SK-N-SH (cell line): ENCODE data around the gene ZMYND19. TPM values are rescaled to one million over a fixed set of nuclear protein-coding genes. Genes with fewer than 3 reads are reported as not detected.
"Not testable (repeated sequence)": the region's sequence is repeated elsewhere in the genome, so short reads cannot be mapped to it uniquely, and the experiment has no call there.

Source experiments
- CTCF ChIA-PET: fragments of 300-600, 350-600 bp; formaldehyde crosslinking; extraction: SDS; loops from one replicate; lab custom pipeline; 2021; lab: Yijun Ruan, JAX
- POLR2A ChIA-PET: fragments of 350-600 bp; sonication (Branson Sonifier 250); formaldehyde crosslinking; extraction: SDS; loops from one replicate; lab custom pipeline; 2020; ENCODE audit warnings: antibody characterized with exemption, inconsistent platforms; lab: Yijun Ruan, JAX
- DNase-seq: peaks from one replicate; pipeline ENCODE4 v3.0.0; 2012
- H2AFZ ChIP-seq: fragments of 200-600 bp; sonication (generic); 2 replicates; pipeline ENCODE4 v1.8.1; 2016; ENCODE audit warnings: antibody characterized with exemption, mild to moderate bottlenecking, low read depth
- H3F3A ChIP-seq: fragments of 200-600 bp; sonication (generic); replicated peaks from 2 replicates; pipeline ENCODE3; 2016; ENCODE audit warnings: antibody characterized with exemption, mild to moderate bottlenecking; ENCODE audit not compliant: insufficient read depth
- H3K27ac ChIP-seq, 2 experiments: fragments of 200-500 bp in 1 of 2; fragments of 200-600 bp in 1 of 2; sonication (Bioruptor generic) in 1 of 2; sonication (generic), shearing (Covaris generic) in 1 of 2; 2 replicates each; pipeline versions ENCODE4 v1.5.1 to v1.6.1; 2014 to 2016; ENCODE audit warnings: low read depth in 2 of 2, inconsistent platforms in 1 of 2, low read length in 1 of 2, mild to moderate bottlenecking in 1 of 2, mixed read lengths in 1 of 2
- H3K27me3 ChIP-seq: fragments of 200-600 bp; sonication (generic), shearing (Covaris generic); 2 replicates; pipeline ENCODE4 v1.6.1; 2016; ENCODE audit warnings: mixed run types; ENCODE audit not compliant: insufficient read depth
- H3K36me3 ChIP-seq, 2 experiments: fragments of 200-500 bp in 1 of 2; fragments of 200-600 bp in 1 of 2; sonication (Bioruptor generic) in 1 of 2; sonication (generic) in 1 of 2; replicated peaks in 1 of 2; 2 replicates each; pipeline versions ENCODE3 to v1.5.1; 2014 to 2016; ENCODE audit warnings: low read length in 1 of 2, mild to moderate bottlenecking in 1 of 2; ENCODE audit not compliant: insufficient read depth in 2 of 2, control insufficient read depth in 1 of 2
- H3K4me1 ChIP-seq, 2 experiments: fragments of 200-500 bp in 1 of 2; fragments of 200-600 bp in 1 of 2; sonication (Bioruptor generic) in 1 of 2; sonication (generic), shearing (Covaris generic) in 1 of 2; 2 replicates each; pipeline versions ENCODE4 v1.5.1 to v1.6.1; 2014 to 2016; ENCODE audit warnings: low read depth in 1 of 2, low read length in 1 of 2, mixed run types in 1 of 2; ENCODE audit not compliant: insufficient read depth in 2 of 2, control insufficient read depth in 1 of 2
- H3K4me2 ChIP-seq: fragments of 200-600 bp; sonication (generic), shearing (Covaris generic); 2 replicates; pipeline ENCODE4 v1.6.1; 2017; ENCODE audit warnings: mixed run types
- H3K4me3 ChIP-seq, 2 experiments: fragments of 200-500 bp in 1 of 2; fragments of 200-600 bp in 1 of 2; sonication (Bioruptor generic) in 1 of 2; sonication (generic), shearing (Covaris generic) in 1 of 2; 2 replicates each; pipeline versions ENCODE4 v1.5.1 to v1.8.1; 2014 to 2016; ENCODE audit warnings: low read depth in 2 of 2, inconsistent platforms in 1 of 2, low read length in 1 of 2, mild to moderate bottlenecking in 1 of 2, mixed read lengths in 1 of 2, moderate library complexity in 1 of 2
- H3K79me2 ChIP-seq: fragments of 200-600 bp; sonication (generic); 2 replicates; pipeline ENCODE4 v1.8.1; 2017; ENCODE audit warnings: mild to moderate bottlenecking; ENCODE audit not compliant: insufficient read depth
- H3K9ac ChIP-seq: fragments of 200-600 bp; sonication (generic); 2 replicates; pipeline ENCODE4 v1.6.1; 2017; ENCODE audit warnings: mixed run types
- H3K9me2 ChIP-seq: fragments of 200-600 bp; sonication (generic); 2 replicates; pipeline ENCODE4 v1.6.1; 2017; ENCODE audit warnings: mixed run types
- H3K9me3 ChIP-seq: fragments of 200-600 bp; sonication (generic); 2 replicates; pipeline ENCODE4 v1.6.1; 2017; ENCODE audit warnings: mixed run types, mild to moderate bottlenecking, moderate library complexity
- H4K20me1 ChIP-seq: fragments of 200-600 bp; sonication (generic); 2 replicates; pipeline ENCODE4 v1.6.1; 2017; ENCODE audit warnings: mild to moderate bottlenecking, mixed run types; ENCODE audit not compliant: insufficient read depth
- CHD2 ChIP-seq: fragments of 150-350 bp; IDR thresholded peaks from 2 replicates; pipeline ENCODE4 v1.6.1; 2018; ENCODE audit warnings: low read length; ENCODE audit not compliant: partially characterized antibody
- FOXM1 ChIP-seq: IDR thresholded peaks from 2 replicates; pipeline ENCODE4 v1.4.0; 2012; ENCODE audit warnings: low read depth, mild to moderate bottlenecking
- RFX5 ChIP-seq: IDR thresholded peaks from 2 replicates; pipeline ENCODE4 v1.6.1; 2012; ENCODE audit warnings: mild to moderate bottlenecking, improper control_type of control experiment, low read length
- SMC3 ChIP-seq: IDR thresholded peaks from 2 replicates; pipeline ENCODE4 v1.6.1; 2012; ENCODE audit warnings: low read depth, low read length, improper control_type of control experiment
- USF1 ChIP-seq: IDR thresholded peaks from 2 replicates; pipeline ENCODE4 v1.4.0; 2012; ENCODE audit warnings: low read depth, borderline replicate concordance
- WGBS: methylation state at CpG from one replicate; pipeline ENCODE4 v1.1.6; 2017; ENCODE audit warnings: low lambda C conversion rate; 5-methylcytosine and 5-hydroxymethylcytosine counted together
- polyA plus RNA-seq, 3 experiments: library from polyadenylated mRNA; depleted of rRNA; stranded (reverse); fragments of >200 nt; gene quantifications; 2 replicates each; pipeline ENCODE4 v1.2.3, GENCODE V29; 2012
- TF ChIP-seq, protein P1 (sequence below): fragments of 200-600 bp; sonication (generic); IDR thresholded peaks from 2 replicates; pipeline ENCODE4 v1.6.1; 2017; ENCODE audit warnings: antibody characterized with exemption, mild to moderate bottlenecking, moderate library complexity
- TF ChIP-seq, protein P2 (sequence below): fragments of 150-350 bp; IDR thresholded peaks from 2 replicates; pipeline ENCODE4 v1.6.1; 2017; ENCODE audit warnings: antibody characterized with exemption, low read length, low read depth, borderline replicate concordance

Gene ZMYND19
- polyA plus RNA-seq, 1 of the 3 experiments (the other 2 are of a cell fraction), result 43.1 TPM

DNA sequence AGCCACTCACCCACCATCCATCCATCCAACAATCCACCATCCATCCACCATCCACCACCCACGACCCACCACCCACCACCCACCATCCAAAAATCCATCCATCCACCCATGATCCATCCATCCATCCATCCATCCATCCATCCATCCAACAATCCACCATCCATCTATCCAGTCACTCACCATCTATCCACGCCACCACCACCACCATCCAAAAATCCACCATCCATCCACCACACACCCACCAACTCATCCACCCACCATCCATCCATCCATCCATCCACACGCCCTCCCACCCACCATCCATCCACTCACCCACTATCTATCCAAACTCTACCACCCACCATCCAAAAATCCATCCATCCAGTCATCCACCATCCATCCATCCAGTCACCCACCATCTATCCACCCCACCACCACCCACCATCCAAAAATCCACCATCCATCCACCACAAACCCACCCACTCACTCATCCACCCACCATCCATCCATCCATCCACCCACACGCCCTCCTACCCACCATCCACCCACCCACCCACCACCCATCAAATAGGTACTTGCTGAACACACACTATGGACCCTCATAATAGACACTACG, 20.6 kb downstream of the ZMYND19 start:
- no peaks in the 10 kb centered on the region for H3K9me2 ChIP-seq
- H3K4me1 ChIP-seq, result no peaks in the 10 kb centered on the region
- no peaks in the 10 kb centered on the region for H3K27me3 ChIP-seq
- H3K9me3 ChIP-seq, result no peaks in the 10 kb centered on the region
- 96% methylated on average over 5 of the region's 5 CpGs for WGBS
- ChIA-PET CTCF (interaction anchor here (1.0 kb wide), 1 partner anchor 9 kb away, joined by 4 read pairs; the partner anchor contains the start of gene DPH7), POLR2A (no interaction called here)
- H3K4me2 ChIP-seq, result no peak overlapping the region
- no peak for TF ChIP-seq SMC3
- TF ChIP-seq, protein P1, sequence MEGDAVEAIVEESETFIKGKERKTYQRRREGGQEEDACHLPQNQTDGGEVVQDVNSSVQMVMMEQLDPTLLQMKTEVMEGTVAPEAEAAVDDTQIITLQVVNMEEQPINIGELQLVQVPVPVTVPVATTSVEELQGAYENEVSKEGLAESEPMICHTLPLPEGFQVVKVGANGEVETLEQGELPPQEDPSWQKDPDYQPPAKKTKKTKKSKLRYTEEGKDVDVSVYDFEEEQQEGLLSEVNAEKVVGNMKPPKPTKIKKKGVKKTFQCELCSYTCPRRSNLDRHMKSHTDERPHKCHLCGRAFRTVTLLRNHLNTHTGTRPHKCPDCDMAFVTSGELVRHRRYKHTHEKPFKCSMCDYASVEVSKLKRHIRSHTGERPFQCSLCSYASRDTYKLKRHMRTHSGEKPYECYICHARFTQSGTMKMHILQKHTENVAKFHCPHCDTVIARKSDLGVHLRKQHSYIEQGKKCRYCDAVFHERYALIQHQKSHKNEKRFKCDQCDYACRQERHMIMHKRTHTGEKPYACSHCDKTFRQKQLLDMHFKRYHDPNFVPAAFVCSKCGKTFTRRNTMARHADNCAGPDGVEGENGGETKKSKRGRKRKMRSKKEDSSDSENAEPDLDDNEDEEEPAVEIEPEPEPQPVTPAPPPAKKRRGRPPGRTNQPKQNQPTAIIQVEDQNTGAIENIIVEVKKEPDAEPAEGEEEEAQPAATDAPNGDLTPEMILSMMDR, result no peak
- no peak for TF ChIP-seq USF1
- TF ChIP-seq CHD2, result no peak
- TF ChIP-seq, protein P2, sequence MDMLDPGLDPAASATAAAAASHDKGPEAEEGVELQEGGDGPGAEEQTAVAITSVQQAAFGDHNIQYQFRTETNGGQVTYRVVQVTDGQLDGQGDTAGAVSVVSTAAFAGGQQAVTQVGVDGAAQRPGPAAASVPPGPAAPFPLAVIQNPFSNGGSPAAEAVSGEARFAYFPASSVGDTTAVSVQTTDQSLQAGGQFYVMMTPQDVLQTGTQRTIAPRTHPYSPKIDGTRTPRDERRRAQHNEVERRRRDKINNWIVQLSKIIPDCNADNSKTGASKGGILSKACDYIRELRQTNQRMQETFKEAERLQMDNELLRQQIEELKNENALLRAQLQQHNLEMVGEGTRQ, result no peak
- no peak for TF ChIP-seq RFX5
- no peak for TF ChIP-seq FOXM1
- H3K36me3 ChIP-seq, result peaks cover 16 to 27% of the 10 kb centered on the region in 2 experiments
- DNase-seq, result no peak
- no peak overlapping the region for H3K27ac ChIP-seq
- H3K79me2 ChIP-seq, result peaks cover 22% of the 10 kb centered on the region
- H2AFZ ChIP-seq, result no peak overlapping the region
- no peaks in the 10 kb centered on the region for H4K20me1 ChIP-seq
- no peak overlapping the region for H3K9ac ChIP-seq
- H3F3A ChIP-seq, result no peaks in the 10 kb centered on the region
- H3K4me3 ChIP-seq, result no peak overlapping the region

GRCh38 chr9:137568445-137568844, 21.9 kb downstream of the ZMYND19 start:
- H4K20me1 ChIP-seq, H3K4me1 ChIP-seq, POLR2A ChIA-PET, H3K9ac ChIP-seq, CTCF ChIA-PET, H3K4me3 ChIP-seq, H3K27me3 ChIP-seq, DNase-seq, H3K4me2 ChIP-seq, H3K27ac ChIP-seq, H3K9me2 ChIP-seq, H2AFZ ChIP-seq, H3K9me3 ChIP-seq, H3F3A ChIP-seq: not testable (repeated sequence)
- WGBS, result 77% methylated on average over 5 of the region's 5 CpGs
- H3K79me2 ChIP-seq, result peaks cover 11% of the 10 kb centered on the region
- H3K36me3 ChIP-seq, result peaks cover 16 to 32% of the 10 kb centered on the region in 2 experiments
